Vagina (tissue), 2 donors: Measurements from ENCODE around the gene MRTFA.

Experiments
- CTCF ChIP-seq, 3 experiments: fragments of 450-650 bp in 2 of 3; fragments of 200-600 bp in 1 of 3; sonication (generic) in 1 of 3; IDR thresholded peaks; one replicate each; pipeline ENCODE4 v1.5.1; 2017 to 2019; ENCODE audit warnings: antibody characterized with exemption in 3 of 3, mild to moderate bottlenecking in 2 of 3, moderate library complexity in 2 of 3
- POLR2A ChIP-seq, 2 donors: fragments of 450-650 bp; IDR thresholded peaks; one replicate each; pipeline ENCODE4 v1.6.1; 2017; ENCODE audit warnings: antibody characterized with exemption in 2 of 2, mild to moderate bottlenecking in 2 of 2, moderate library complexity in 2 of 2
- POLR2AphosphoS5 ChIP-seq, 2 donors: sonication (generic); formaldehyde crosslinking; IDR thresholded peaks; one replicate each; pipeline ENCODE4 v1.9.0; 2017; ENCODE audit warnings: antibody characterized with exemption in 2 of 2, mild to moderate bottlenecking in 2 of 2, low read depth in 1 of 2; ENCODE audit not compliant: insufficient read depth in 1 of 2

DNA sequence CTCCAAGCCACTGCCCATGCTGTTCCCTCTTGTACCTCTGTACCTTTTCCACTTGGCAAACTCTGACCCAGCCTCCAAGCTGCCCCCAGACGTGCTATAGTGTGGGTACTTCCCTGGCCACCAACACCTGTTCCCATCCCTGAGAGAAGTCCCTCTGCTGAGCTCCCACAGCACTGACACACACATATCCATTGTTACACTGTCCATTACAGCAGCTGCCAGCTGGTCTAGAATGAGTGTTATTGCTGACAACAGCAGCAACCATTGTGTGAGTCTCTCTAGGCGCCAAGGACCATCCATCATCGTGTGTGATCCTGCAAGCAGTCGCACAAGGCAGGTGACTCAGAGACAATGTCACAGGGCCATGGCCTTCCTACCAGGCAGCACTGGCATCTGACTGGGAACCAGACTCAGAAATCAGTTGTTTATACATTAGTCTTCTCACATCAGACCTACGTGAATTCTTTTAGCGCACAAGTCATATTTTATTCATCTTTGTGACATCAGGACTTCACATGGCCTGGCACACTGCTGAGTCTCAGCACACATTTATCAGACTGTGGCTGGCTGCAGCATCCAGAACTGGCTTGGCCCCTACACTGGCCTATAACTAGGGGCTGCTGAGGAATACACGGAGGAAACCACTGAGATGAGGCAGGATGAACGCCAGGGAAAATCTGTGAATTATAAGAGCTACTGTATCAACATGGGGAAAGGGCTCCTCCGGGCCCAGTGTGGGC is 209.8 kb downstream of the MRTFA start:
- no peak for TF ChIP-seq POLR2A (IDR thresholded peaks at IDR 0.05)
- TF ChIP-seq POLR2AphosphoS5 (IDR thresholded peaks at IDR 0.05; ENCODE audit: insufficient read depth in 1 of 2, low read depth in 1 of 2) = no peak
- TF ChIP-seq CTCF (IDR thresholded peaks at IDR 0.05) = no peak
